HUDEP-2 (cell line): ENCODE data around the gene TWF2.
A peak's percentile ranks its signal among the peaks of the same experiment; 100 is the strongest.

Experiments used
- DNase-seq, 76 experiments: peaks; one replicate each; lab custom pipeline; 2025; ENCODE audit not compliant: unreplicated experiment in 76 of 76; lab: John Stamatoyannopoulos, UW

TWF2 gene

GRCh38 chr3:52186729-52187128 lies 52.2 kb downstream of the TWF2 start:
- no peak for DNase-seq

GRCh38 chr3:52185837-52186236 lies 53.1 kb downstream of the TWF2 start:
- no peak for DNase-seq

- no peak for DNase-seq
Measured at GRCh38 chr3:52185311-52185710, 53.6 kb downstream of the TWF2 start.

GRCh38 chr3:52184690-52185089 lies 54.3 kb downstream of the TWF2 start:
- DNase-seq: no peak

- DNase-seq: no peak
Measured at GRCh38 chr3:52183786-52184445, 55.0 kb downstream of the TWF2 start.

GRCh38 chr3:52182691-52183090 lies 56.3 kb downstream of the TWF2 start:
- no peak for DNase-seq

GRCh38 chr3:52182196-52182595 lies 56.8 kb downstream of the TWF2 start:
- DNase-seq: peak in 72 of 76 experiments; percentile 17 to 83 (median 62)

- no peak for DNase-seq
Measured at GRCh38 chr3:52181543-52181942, 57.4 kb downstream of the TWF2 start.
